Cerebellar nuclear complex (tissue), 1 donor: ENCODE results near the gene KIFAP3.

ENCODE experiments used
- DNase-seq, 2 experiments: peaks; one replicate each; lab custom pipeline; 2025; lab: John Stamatoyannopoulos, UW

The KIFAP3 gene

DNA sequence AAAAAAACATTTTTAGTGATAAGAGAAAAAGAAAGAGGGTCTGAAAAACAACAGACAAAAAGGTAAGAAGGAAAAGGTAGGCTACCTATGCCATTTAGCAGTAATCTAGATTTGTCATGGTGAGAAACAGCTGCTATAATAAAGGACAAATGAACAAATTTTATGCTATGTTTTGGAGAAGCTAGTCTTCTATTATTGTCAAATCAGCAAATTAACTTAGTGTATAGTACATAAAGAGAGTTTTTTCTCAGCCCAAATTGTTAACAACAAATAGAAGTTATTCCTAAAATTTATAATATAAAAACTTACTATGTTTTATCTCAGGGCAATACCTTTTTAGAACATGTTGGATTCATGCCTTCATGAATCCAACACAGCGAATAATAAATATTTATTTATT lies 88.7 kb downstream of the KIFAP3 start:
- DNase-seq = no peak

GRCh38 chr1:169974067-169974466 lies 100.4 kb downstream of the KIFAP3 start:
- DNase-seq = no peak

- DNase-seq = no peak
Observed at GRCh38 chr1:169970114-169970513, 104.4 kb downstream of the KIFAP3 start.

- no peak for DNase-seq
Observed at GRCh38 chr1:169968174-169968573, 106.3 kb downstream of the KIFAP3 start.

- DNase-seq = no peak
Observed at GRCh38 chr1:169964206-169964605, 110.3 kb downstream of the KIFAP3 start.

GRCh38 chr1:169959686-169960085 lies 114.8 kb downstream of the KIFAP3 start:
- no peak for DNase-seq

DNA sequence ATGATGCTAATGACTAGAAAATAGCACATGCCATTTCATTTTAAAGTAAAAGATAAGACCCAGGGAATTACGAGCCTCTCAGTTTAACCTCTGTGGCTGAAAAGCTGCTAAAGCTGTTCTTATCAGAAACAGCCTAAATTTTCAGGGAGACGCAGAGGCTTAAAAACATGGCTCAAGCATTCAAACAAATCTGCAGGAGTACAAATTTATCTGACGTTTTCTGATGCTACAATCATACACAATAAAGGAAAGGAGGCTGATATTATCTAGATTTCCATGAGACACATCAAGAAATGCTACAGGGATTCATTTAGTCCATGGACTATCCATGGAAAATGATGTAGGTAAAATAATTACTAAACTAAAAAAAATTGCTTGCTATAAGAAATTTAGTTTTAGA lies 115.5 kb downstream of the KIFAP3 start:
- no peak for DNase-seq

GRCh38 chr1:169957884-169958283 lies 116.6 kb downstream of the KIFAP3 start:
- no peak for DNase-seq

DNA sequence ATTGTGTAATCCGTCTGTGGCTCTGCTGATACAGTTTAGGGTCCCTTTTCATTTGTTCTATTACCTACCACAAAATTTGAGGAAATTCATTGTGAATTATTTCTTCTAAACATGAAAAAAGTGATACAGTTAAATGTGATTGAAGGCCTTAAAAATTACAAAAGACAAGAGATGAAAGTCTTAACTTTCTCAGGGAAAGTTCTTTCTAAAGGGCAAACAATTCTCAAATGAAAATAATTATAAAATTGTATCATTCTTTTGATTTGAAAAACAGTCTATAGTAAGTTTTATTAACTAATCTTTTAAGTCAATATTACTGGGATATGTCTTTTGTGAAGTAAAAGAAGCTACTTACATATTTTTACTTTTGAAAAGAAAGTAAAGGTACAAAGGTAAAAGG lies 123.4 kb downstream of the KIFAP3 start:
- DNase-seq = no peak

- DNase-seq = no peak
Observed at GRCh38 chr1:169949139-169949538, 125.4 kb downstream of the KIFAP3 start.

GRCh38 chr1:169946206-169946605 lies 128.3 kb downstream of the KIFAP3 start:
- no peak for DNase-seq

DNA sequence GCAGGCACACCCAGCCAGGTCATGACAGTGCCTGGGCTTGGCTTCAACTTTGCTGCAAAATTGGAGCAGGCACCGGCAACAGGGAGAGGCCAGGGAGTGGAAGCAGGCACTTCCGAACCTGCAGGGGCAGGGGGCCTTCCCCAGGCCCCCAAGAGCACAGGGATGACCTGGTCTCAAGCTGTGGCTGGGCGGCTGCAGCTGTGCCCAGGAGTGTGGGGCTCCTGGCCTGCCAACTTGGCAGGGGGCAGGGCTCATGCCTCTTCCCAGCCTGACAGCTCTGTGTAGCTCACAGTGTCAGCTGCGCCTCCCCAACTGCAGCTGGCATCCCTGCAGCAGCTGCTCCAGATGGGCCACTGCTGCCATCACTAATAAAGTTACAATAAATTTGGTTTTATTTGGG lies 129.3 kb downstream of the KIFAP3 start:
- DNase-seq = no peak

DNA sequence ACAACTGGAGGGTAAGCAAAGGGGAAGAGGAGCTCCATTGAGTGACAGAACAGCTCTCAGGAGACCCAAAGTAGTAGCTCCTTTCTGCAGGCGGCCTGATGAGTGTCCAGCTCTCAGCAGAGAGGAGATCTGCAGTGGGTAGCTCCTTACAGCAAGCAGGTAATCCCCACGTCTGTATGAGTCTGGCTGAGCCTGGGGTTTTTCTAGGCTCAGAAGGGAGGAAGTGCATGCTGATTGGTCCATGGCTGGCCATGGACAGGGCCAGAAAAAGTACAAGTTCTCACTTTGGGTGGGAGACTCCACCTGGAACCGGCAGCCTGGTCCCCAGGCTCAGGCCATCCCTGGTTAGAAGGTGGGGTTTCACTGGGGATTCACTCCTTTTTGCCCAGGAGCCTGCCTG lies 129.9 kb downstream of the KIFAP3 start:
- DNase-seq = no peak

DNA sequence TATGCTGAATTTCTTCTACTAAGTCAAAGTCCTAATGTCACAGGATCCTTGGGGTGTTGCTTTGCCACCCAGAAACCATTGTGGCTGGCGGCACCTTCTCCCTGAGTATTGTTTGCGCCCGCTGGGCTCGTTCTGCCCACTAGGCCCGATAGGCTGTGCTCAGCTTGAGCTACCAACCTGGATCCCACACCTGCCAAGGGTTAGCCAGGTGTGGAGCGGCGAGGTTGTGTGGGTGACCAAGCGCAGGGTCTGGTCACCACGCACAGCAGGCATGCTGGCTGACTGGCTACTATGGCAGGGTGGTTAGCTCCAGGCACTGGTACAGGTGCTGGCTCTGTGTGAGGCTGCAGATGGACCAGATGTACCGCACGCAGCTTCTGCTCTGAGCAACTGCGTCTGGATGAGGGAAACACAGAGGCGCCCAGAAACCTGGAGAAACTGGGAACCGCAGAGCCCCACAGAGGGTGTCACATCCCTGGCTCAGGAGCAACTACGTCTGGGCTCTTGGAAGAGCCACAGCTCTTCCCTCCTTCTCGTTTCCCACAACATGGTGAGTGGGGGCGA lies 130.4 kb downstream of the KIFAP3 start:
- no peak for DNase-seq

- no peak for DNase-seq
Observed at GRCh38 chr1:169941982-169942830, 132.3 kb downstream of the KIFAP3 start.

GRCh38 chr1:169933984-169934725 lies 140.3 kb downstream of the KIFAP3 start:
- no peak for DNase-seq

GRCh38 chr1:169931795-169932231 lies 142.7 kb downstream of the KIFAP3 start:
- DNase-seq = no peak

DNA sequence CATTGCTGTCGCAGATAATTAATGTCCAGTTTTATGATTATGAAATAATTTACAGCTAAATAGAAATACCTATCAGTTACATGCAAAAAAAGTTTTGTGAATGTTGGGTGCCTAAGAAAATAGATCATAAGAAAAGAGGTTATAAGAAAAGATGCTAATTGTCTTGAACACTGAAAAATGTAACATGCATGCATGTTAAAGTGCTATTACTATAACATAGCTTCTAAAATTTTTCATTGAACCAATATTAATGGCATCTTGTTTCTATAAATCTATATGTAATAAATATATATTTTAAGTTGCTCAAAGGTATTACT lies 145.3 kb downstream of the KIFAP3 start:
- DNase-seq = no peak

- DNase-seq = no peak
Observed at GRCh38 chr1:169928438-169929209, 145.9 kb downstream of the KIFAP3 start.

DNA sequence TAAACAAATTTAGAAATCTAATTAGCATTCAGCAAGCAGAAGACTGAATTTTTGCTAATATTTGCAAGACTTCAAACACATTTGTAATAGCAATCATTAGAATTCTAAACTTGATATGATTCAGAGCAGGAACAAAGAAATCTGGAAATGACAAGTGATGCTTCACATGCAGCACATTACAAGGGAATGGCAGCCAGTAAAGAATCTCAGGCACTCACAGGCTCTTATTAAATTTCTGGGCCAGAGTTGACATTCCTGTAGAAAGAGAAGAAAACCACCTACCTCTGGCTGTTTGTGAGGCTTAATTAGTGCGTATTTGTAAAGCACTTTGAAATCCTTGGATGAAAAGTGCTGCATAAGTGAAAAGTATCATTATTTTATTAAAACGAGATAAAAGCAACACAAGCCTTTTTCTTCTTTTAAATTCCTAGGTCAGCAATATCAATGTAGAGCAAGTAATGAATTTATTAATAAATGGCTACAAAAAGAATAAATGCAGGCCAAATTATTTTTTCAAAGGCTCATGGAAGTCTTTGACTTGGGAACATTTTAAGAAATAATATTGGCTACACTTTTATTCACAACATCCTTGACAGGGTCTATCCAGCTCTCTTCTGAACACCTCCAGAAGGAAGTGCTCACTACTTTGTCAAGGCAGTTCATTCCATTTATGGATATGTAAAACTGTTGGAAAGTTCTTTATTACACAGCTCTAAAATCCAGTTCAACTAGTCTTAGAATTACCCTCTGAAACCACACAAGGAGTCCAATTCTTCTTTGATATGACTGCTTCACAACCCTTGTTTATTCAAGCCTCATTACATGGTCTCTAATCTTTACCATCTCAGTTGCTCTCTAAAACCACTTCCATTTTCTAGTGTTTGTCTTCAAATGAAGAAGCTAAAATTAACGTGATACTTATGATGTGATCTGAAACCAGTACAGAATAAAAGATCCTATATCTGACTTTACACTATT lies 148.7 kb downstream of the KIFAP3 start:
- DNase-seq = no peak

GRCh38 chr1:169924829-169925228 lies 149.7 kb downstream of the KIFAP3 start:
- no peak for DNase-seq
